Measurements from ENCODE around the gene MDH2. TPM values are rescaled to one million over a fixed set of nuclear protein-coding genes. Genes with fewer than 3 reads are reported as not detected.
"Not testable (repeated sequence)": the region's sequence is repeated elsewhere in the genome, so short reads cannot be mapped to it uniquely, and the experiment has no call there.

The MDH2 gene
- total RNA-seq, 1 experiment from 2014 or later = 313 TPM

DNA sequence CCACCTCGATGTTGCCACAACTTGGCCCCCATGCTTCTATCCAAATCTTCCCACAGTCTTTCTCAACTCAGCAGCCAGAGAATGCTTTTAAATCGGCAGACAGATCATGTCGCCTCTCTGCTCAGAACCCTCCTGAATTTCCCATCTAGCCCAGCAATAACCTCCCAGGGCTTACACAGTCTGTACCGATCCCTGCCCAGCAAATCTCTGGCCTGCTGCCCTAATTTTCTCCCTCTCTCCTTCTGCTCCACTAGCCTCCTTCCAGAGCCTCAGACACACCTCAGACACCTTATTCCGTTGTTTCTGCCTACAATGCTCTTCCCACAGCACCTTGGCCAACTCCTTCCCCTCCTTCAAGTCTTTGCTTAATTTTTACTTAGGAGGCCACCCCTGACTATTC lies 32.3 kb downstream of the MDH2 start:
- H3K27ac Mint-ChIP-seq (ENCODE audit: unreplicated experiment) = no peak overlapping the region
- POLR2A ChIA-PET = no interaction called here
- TF ChIP-seq, protein P1, sequence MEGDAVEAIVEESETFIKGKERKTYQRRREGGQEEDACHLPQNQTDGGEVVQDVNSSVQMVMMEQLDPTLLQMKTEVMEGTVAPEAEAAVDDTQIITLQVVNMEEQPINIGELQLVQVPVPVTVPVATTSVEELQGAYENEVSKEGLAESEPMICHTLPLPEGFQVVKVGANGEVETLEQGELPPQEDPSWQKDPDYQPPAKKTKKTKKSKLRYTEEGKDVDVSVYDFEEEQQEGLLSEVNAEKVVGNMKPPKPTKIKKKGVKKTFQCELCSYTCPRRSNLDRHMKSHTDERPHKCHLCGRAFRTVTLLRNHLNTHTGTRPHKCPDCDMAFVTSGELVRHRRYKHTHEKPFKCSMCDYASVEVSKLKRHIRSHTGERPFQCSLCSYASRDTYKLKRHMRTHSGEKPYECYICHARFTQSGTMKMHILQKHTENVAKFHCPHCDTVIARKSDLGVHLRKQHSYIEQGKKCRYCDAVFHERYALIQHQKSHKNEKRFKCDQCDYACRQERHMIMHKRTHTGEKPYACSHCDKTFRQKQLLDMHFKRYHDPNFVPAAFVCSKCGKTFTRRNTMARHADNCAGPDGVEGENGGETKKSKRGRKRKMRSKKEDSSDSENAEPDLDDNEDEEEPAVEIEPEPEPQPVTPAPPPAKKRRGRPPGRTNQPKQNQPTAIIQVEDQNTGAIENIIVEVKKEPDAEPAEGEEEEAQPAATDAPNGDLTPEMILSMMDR (IDR thresholded peaks at IDR 0.05; ENCODE audit: insufficient read depth in 1 of 2, low read depth in 1 of 2, low read length in 1 of 2, severe bottlenecking in 1 of 2, unreplicated experiment in 1 of 2) = no peak
- CTCF ChIA-PET = no interaction called here
- DNase-seq = no peak
- intact Hi-C loops (cut with micrococcal nuclease; ENCODE audit: unreplicated experiment) = no loop called here
- BruUV-seq (replicated peaks) = no TSS peak
- Histone ChIP-seq H3K36me3 (ENCODE audit: control insufficient read depth, insufficient read depth, low read length) (no peaks in the 10 kb centered on the region), H3K27me3 (replicated peaks; ENCODE audit: control insufficient read depth, insufficient read depth, low read length) (no peaks in the 10 kb centered on the region), H3K4me3 (ENCODE audit: low read depth, low read length) (no peak overlapping the region), H3K9me3 (no peaks in the 10 kb centered on the region), H3K4me1 (no peaks in the 10 kb centered on the region)
- no peaks in the 10 kb centered on the region for H3K4me1 Mint-ChIP-seq (ENCODE audit: low read depth, unreplicated experiment)
- H3K4me3 Mint-ChIP-seq (ENCODE audit: unreplicated experiment) = no peak overlapping the region
- no peaks in the 10 kb centered on the region for H3K36me3 Mint-ChIP-seq (ENCODE audit: insufficient read depth, unreplicated experiment)
- H3K9me3 Mint-ChIP-seq (ENCODE audit: unreplicated experiment) = no peaks in the 10 kb centered on the region
- peaks cover 4% of the 10 kb centered on the region for H3K27me3 Mint-ChIP-seq (ENCODE audit: insufficient read depth, unreplicated experiment)

DNA sequence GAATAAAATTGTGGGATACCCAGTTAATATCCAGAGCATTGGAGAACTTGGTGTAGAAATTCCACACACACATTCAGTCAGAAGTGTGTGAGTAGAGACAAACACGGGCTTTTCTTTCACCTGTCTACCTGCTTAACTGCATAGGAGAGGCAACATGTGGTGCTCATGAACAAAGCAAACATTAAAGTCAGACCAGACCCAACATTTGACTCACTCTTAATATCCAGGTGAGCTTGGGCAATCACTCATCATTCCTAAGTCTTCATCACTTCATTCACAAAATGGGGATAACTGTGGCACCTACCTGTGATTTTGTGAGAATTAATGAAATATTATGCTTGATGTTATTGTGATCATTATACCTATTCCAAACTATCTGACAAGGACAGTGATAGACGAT lies 36.2 kb downstream of the MDH2 start:
- H3K4me3 ChIP-seq (ENCODE audit: low read depth, low read length); H3K4me1 Mint-ChIP-seq (ENCODE audit: low read depth, unreplicated experiment); BruUV-seq (replicated peaks); DNase-seq; POLR2A ChIA-PET; intact Hi-C loops (cut with micrococcal nuclease; ENCODE audit: unreplicated experiment); H3K36me3 Mint-ChIP-seq (ENCODE audit: insufficient read depth, unreplicated experiment); H3K4me3 Mint-ChIP-seq (ENCODE audit: unreplicated experiment); H3K27me3 Mint-ChIP-seq (ENCODE audit: insufficient read depth, unreplicated experiment); H3K9me3 ChIP-seq; H3K4me1 ChIP-seq; H3K36me3 ChIP-seq (ENCODE audit: control insufficient read depth, insufficient read depth, low read length); H3K9me3 Mint-ChIP-seq (ENCODE audit: unreplicated experiment); H3K27ac Mint-ChIP-seq (ENCODE audit: unreplicated experiment); H3K27me3 ChIP-seq (replicated peaks; ENCODE audit: control insufficient read depth, insufficient read depth, low read length); CTCF ChIA-PET: not testable (repeated sequence)

DNA sequence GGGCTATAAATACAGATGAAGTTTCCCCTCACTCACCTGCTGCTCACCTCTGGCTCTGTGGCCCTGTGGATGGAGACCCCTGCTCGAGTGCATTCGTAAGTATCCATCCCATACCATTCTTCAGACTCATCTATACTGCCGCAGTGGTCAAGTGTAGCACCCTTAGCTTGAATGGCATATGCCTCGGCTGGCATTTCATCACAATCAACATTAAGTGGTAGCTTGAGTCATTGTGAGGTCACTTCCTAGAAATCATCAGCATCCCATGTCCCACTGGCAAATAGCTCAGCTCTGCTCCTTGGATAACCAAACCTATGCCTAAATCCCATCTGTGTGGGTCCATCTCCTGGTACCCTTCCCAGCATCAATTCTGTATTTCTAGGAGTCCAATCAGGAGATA lies 38.2 kb downstream of the MDH2 start:
- Histone ChIP-seq H3K4me1 (no peaks in the 10 kb centered on the region), H3K36me3 (ENCODE audit: control insufficient read depth, insufficient read depth, low read length) (no peaks in the 10 kb centered on the region), H3K27me3 (replicated peaks; ENCODE audit: control insufficient read depth, insufficient read depth, low read length) (no peaks in the 10 kb centered on the region), H3K4me3 (ENCODE audit: low read depth, low read length) (no peak overlapping the region), H3K9me3 (no peaks in the 10 kb centered on the region)
- Mint-ChIP-seq H3K9me3 (ENCODE audit: unreplicated experiment) (no peaks in the 10 kb centered on the region), H3K4me1 (ENCODE audit: low read depth, unreplicated experiment) (peaks cover 7% of the 10 kb centered on the region), H3K27me3 (ENCODE audit: insufficient read depth, unreplicated experiment) (no peaks in the 10 kb centered on the region), H3K36me3 (ENCODE audit: insufficient read depth, unreplicated experiment) (no peaks in the 10 kb centered on the region), H3K27ac (ENCODE audit: unreplicated experiment) (no peak overlapping the region), H3K4me3 (ENCODE audit: unreplicated experiment) (no peak overlapping the region)
- intact Hi-C loops (cut with micrococcal nuclease; ENCODE audit: unreplicated experiment) = no loop called here
- ChIA-PET CTCF (no interaction called here), POLR2A (no interaction called here)
- no peak for DNase-seq
- TF ChIP-seq, protein P1 (IDR thresholded peaks at IDR 0.05; ENCODE audit: insufficient read depth in 1 of 2, low read depth in 1 of 2, low read length in 1 of 2, severe bottlenecking in 1 of 2, unreplicated experiment in 1 of 2) = no peak
- no TSS peak for BruUV-seq (replicated peaks)

DNA sequence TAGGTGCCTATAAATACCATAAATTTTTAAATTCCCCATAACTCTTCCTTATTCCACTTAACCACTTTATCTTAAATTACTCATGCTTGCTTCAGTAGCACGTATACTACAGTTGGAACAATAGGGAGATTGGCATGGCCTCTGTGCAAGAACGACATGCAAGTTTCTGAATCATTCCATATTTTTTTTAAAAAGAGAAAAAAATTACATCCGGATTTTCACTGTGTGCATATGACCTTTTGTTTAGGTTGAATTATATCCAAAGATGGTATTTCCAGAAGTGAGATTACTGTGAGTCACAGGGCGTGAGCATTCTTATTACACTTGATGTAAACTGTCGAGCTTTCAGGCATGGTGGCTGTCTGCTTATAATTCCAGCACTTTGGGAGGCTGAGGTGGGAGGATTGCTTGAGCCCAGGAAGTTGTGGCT lies 39.5 kb downstream of the MDH2 start:
- H3K4me1 Mint-ChIP-seq (ENCODE audit: low read depth, unreplicated experiment); POLR2A ChIA-PET; H3K4me3 Mint-ChIP-seq (ENCODE audit: unreplicated experiment); H3K9me3 ChIP-seq; intact Hi-C loops (cut with micrococcal nuclease; ENCODE audit: unreplicated experiment); BruUV-seq (replicated peaks); H3K9me3 Mint-ChIP-seq (ENCODE audit: unreplicated experiment); H3K27ac Mint-ChIP-seq (ENCODE audit: unreplicated experiment); CTCF ChIA-PET; H3K27me3 ChIP-seq (replicated peaks; ENCODE audit: control insufficient read depth, insufficient read depth, low read length); H3K4me3 ChIP-seq (ENCODE audit: low read depth, low read length); H3K4me1 ChIP-seq; H3K36me3 Mint-ChIP-seq (ENCODE audit: insufficient read depth, unreplicated experiment); DNase-seq; H3K27me3 Mint-ChIP-seq (ENCODE audit: insufficient read depth, unreplicated experiment); H3K36me3 ChIP-seq (ENCODE audit: control insufficient read depth, insufficient read depth, low read length): not testable (repeated sequence)

Measured in Caco-2 (cell line).